A549 (cell line): ENCODE data around the gene TAF15. TPM values are rescaled to one million over a fixed set of nuclear protein-coding genes. Genes with fewer than 3 reads are reported as not detected.

Source experiments
- ATAC-seq, 2 experiments: fragments of 200-7000 bp in 1 of 2; fragments of >200 bp in 1 of 2; cut with Nextera tagmentation in 1 of 2; cut with Tn5 transposase in 1 of 2; 3 replicates each; pipeline versions ENCODE4 v1.8.0 to v1.9.1; 2018 to 2020; ENCODE audit warnings: mild to moderate bottlenecking in 1 of 2, moderate library complexity in 1 of 2
- CTCF ChIA-PET: fragments of 300-600 bp; sonication (Branson Sonifier 250); formaldehyde crosslinking; extraction: SDS; loops from one replicate; lab custom pipeline; 2021; ENCODE audit warnings: antibody characterized with exemption, inconsistent platforms; lab: Yijun Ruan, JAX
- POLR2A ChIA-PET: fragments of 350-600 bp; formaldehyde crosslinking; extraction: SDS; loops from one replicate; lab custom pipeline; 2021; ENCODE audit warnings: antibody characterized with exemption, inconsistent platforms; lab: Yijun Ruan, JAX
- DNase-seq, 2 experiments: peaks; one replicate each; pipeline versions ENCODE4 v3.0.0 to v3.0.0-alpha.2; 2011 to 2016; ENCODE audit warnings: low read depth in 1 of 2, low spot score in 1 of 2
- FAIRE-seq: peaks from 2 replicates; lab custom pipeline; 2011; peaks lifted over from hg19 to GRCh38; lab: Jason Lieb, UNC
- H3K27ac ChIP-seq, 2 experiments: fragments of >200 bp; sonication (Bioruptor Twin); formaldehyde crosslinking; 3 replicates each; pipeline ENCODE4 v1.5.1; 2016 to 2017
- H3K4me1 ChIP-seq: fragments of >200 bp; sonication (Bioruptor Twin); formaldehyde crosslinking; 3 replicates; pipeline ENCODE4 v1.6.1; 2016
- H3K4me2 ChIP-seq: fragments of >200 bp; sonication (Bioruptor Twin); formaldehyde crosslinking; 3 replicates; pipeline ENCODE4 v1.6.1; 2016
- H3K4me3 ChIP-seq: fragments of >200 bp; sonication (Bioruptor Twin); formaldehyde crosslinking; 3 replicates; pipeline ENCODE4 v1.5.1; 2016
- H3K9me3 ChIP-seq: fragments of >200 bp; sonication (Bioruptor Twin); formaldehyde crosslinking; 3 replicates; pipeline ENCODE4 v1.6.1; 2016
- BHLHE40 ChIP-seq: IDR thresholded peaks from 2 replicates; pipeline ENCODE4 v1.6.1; 2012; ENCODE audit warnings: low read depth, low read length, inconsistent platforms
- CBX8 ChIP-seq: fragments of 200-600 bp; sonication (generic); IDR thresholded peaks from 2 replicates; pipeline ENCODE4 v1.6.1; 2016
- CHD2 ChIP-seq: fragments of 150-350 bp; IDR thresholded peaks from 2 replicates; pipeline ENCODE4 v1.6.1; 2014; ENCODE audit warnings: low read length; ENCODE audit not compliant: partially characterized antibody
- CTCF ChIP-seq: fragments of >200 bp; sonication (Bioruptor Twin); formaldehyde crosslinking; IDR thresholded peaks from 3 replicates; pipeline ENCODE4 v1.5.1; 2016
- EHF ChIP-seq: fragments of 250-450 bp; sonication (Bioruptor Pico); IDR thresholded peaks from 2 replicates; pipeline ENCODE4 v1.5.0; 2020; ENCODE audit warnings: mild to moderate bottlenecking
- EHMT2 ChIP-seq: fragments of 200-600 bp; sonication (generic); IDR thresholded peaks from 2 replicates; pipeline ENCODE4 v1.6.1; 2016; ENCODE audit warnings: antibody characterized with exemption, low read depth, mild to moderate bottlenecking, moderate library complexity
- EP300 ChIP-seq, 2 experiments: fragments of >200 bp; sonication (Bioruptor Twin); formaldehyde crosslinking; IDR thresholded peaks; 2 replicates in 1 of 2; 3 replicates in 1 of 2; pipeline ENCODE4 v1.6.1; 2016 to 2017
- FOSB ChIP-seq: fragments of 250-450 bp; sonication (Bioruptor Pico); IDR thresholded peaks from 2 replicates; pipeline ENCODE4 v1.5.0; 2020; ENCODE audit warnings: mild to moderate bottlenecking, moderate library complexity
- GATA3 ChIP-seq: IDR thresholded peaks from 2 replicates; pipeline ENCODE4 v1.6.1; 2012; ENCODE audit warnings: borderline replicate concordance
- HOXA7 ChIP-seq: fragments of 250-450 bp; sonication (Bioruptor Pico); IDR thresholded peaks from 2 replicates; pipeline ENCODE4 v1.5.0; 2020; ENCODE audit warnings: mild to moderate bottlenecking, moderate library complexity
- KDM1A ChIP-seq: fragments of 200-600 bp; sonication (generic); IDR thresholded peaks from 2 replicates; pipeline ENCODE4 v1.6.1; 2016; ENCODE audit warnings: low read depth, mild to moderate bottlenecking
- MAFK ChIP-seq: fragments of 450-650 bp; IDR thresholded peaks from 2 replicates; pipeline ENCODE4 v1.6.1; 2014; ENCODE audit not compliant: partially characterized antibody
- NPAS2 ChIP-seq: fragments of 250-450 bp; sonication (Bioruptor Pico); IDR thresholded peaks from 2 replicates; pipeline ENCODE4 v1.8.0; 2022; ENCODE audit warnings: mild to moderate bottlenecking, moderate library complexity, borderline replicate concordance
- NR3C1 ChIP-seq: fragments of >200 bp; sonication (Bioruptor Twin); formaldehyde crosslinking; IDR thresholded peaks from 3 replicates; pipeline ENCODE4 v1.6.1; 2017
- POLR2AphosphoS2 ChIP-seq: conservative IDR thresholded peaks from 2 replicates; pipeline ENCODE4 v1.6.1; 2012; ENCODE audit warnings: low read length, improper control_type of control experiment, inconsistent platforms
- RAD21 ChIP-seq, 2 experiments: fragments of >200 bp in 1 of 2; sonication (Bioruptor Twin) in 1 of 2; formaldehyde crosslinking in 1 of 2; IDR thresholded peaks in 1 of 2; conservative IDR thresholded peaks in 1 of 2; 2 replicates in 1 of 2; 3 replicates in 1 of 2; pipeline ENCODE4 v1.6.1; 2012 to 2018; ENCODE audit warnings: inconsistent platforms in 1 of 2
- RCOR1 ChIP-seq: fragments of 150-350 bp; IDR thresholded peaks from 2 replicates; pipeline ENCODE4 v1.6.1; 2014; ENCODE audit warnings: antibody characterized with exemption, low read length, low read depth
- RFX5 ChIP-seq: fragments of 450-650 bp; IDR thresholded peaks from 2 replicates; pipeline ENCODE4 v1.7.1; 2014; ENCODE audit warnings: antibody characterized with exemption, mild to moderate bottlenecking, moderate library complexity
- RNF2 ChIP-seq: fragments of 200-600 bp; sonication (generic); IDR thresholded peaks from 2 replicates; pipeline ENCODE4 v1.6.1; 2016; ENCODE audit warnings: low read depth, mild to moderate bottlenecking, antibody characterized with exemption, moderate library complexity, borderline replicate concordance
- SMC3 ChIP-seq: fragments of >200 bp; sonication (Bioruptor Twin); formaldehyde crosslinking; IDR thresholded peaks from 3 replicates; pipeline ENCODE4 v1.6.1; 2018; ENCODE audit warnings: inconsistent platforms
- ZFP36 ChIP-seq: fragments of 450-650 bp; IDR thresholded peaks from 2 replicates; pipeline ENCODE4 v1.6.1; 2014; ENCODE audit warnings: borderline replicate concordance; ENCODE audit not compliant: partially characterized antibody
- ZNF302 ChIP-seq: fragments of 250-450 bp; sonication (Bioruptor Pico); IDR thresholded peaks from 2 replicates; pipeline ENCODE4 v1.9.0; 2021; ENCODE audit warnings: inconsistent platforms, mild to moderate bottlenecking, moderate library complexity
- WGBS: methylation state at CpG from one replicate; pipeline ENCODE4 v1.1.6; 2017; ENCODE audit errors: missing lambda C conversion rate; 5-methylcytosine and 5-hydroxymethylcytosine counted together
- polyA plus RNA-seq, 4 experiments: library from polyadenylated mRNA; depleted of rRNA in 3 of 4; stranded (reverse); fragments of >200 nt; fragmentation: RNase III in 1 of 4; extraction: RNeasy Plus Mini Kit Qiagen cat#74134 plus additional on column Dnase treatment in 1 of 4; gene quantifications; 2 replicates in 3 of 4; 3 replicates in 1 of 4; pipeline ENCODE4 v1.2.3, GENCODE V29; 2011 to 2017
- TF ChIP-seq, protein P1 (sequence below): fragments of >200 bp; sonication (Bioruptor Twin); formaldehyde crosslinking; IDR thresholded peaks from 3 replicates; pipeline ENCODE4 v1.6.1; 2016

TAF15 gene
- polyA plus RNA-seq, 2 of the 4 experiments (the other 2 are of a cell fraction) = 130 to 544 TPM

DNA sequence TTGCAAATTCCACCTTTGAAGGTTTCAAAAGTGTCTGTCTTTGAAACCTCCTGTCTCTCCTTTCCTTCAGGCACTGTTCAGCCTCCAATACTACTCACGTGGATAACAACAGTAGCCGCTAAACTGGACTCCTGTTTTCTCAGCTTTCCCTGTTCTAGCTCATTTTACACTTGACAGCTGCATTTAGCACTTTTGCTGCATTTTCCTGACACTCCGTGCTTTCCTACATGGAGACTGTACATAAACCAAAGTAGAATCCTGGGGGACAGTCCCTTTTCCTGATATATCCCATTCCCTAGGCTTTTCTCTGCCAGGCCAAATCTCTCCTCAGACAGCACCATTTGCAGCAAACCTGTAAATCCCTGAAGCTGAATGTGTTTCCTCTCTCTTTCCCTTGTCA, 67.2 kb downstream of the TAF15 start:
- H3K4me3 ChIP-seq = no peak overlapping the region

DNA sequence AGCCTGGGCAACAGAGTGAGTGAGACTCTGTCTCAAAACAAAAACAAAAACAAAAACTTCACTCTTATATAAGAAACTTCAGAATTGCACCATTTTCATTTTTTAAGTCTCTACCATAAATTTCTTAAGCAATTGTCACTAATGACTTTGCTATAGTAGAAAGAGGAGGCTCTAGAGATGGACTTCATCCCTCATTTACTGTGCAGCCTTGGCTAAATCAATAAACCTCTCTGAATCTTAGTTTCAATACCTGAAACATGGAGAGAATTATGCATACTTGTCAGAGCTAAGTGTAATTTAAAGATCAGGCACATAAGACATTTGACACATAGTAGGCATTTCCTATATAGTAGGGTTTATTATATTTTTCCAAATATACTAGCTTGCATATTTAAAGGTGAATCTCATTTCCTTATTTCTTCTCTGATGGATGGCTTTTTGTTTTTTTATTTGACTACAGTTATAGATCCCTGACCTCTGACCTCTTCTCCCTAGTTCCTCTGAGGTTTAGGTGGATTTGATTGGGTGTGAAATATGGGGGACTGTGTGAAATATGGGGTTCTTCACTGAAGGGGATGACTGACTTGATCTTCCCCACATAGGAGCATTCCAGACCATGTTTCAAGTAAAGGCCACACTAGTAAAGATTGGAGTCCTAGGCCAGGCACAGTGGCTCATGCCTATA, 68.2 kb downstream of the TAF15 start:
- H3K27ac ChIP-seq = no peak overlapping the region
- H3K4me3 ChIP-seq = no peak overlapping the region
- H3K4me2 ChIP-seq = no peak overlapping the region
- CTCF ChIA-PET = interaction anchor here (0.6 to 1.0 kb wide), 3 partner anchors 9 to 26 kb away, joined by 3 to 5 read pairs (median 3); partner anchors contain the start of gene HEATR9
- TF ChIP-seq ZNF302 (CRISPR knock-in tag) (no peak), RCOR1 (no peak), HOXA7 (CRISPR knock-in tag) (no peak), KDM1A (no peak), CHD2 (no peak), RAD21 (conservative IDR thresholded peaks at IDR 0.05 in 1 of 2, IDR thresholded peaks at IDR 0.05 in 1 of 2) (no peak), RFX5 (no peak), RNF2 (no peak), CTCF (no peak), SMC3 (no peak), POLR2AphosphoS2 (no peak), EHF (CRISPR knock-in tag) (no peak), FOSB (CRISPR knock-in tag) (no peak), BHLHE40 (no peak), ZFP36 (no peak), EP300 (IDR thresholded peaks at IDR 0.05) (no peak)
- TF ChIP-seq, protein P1, sequence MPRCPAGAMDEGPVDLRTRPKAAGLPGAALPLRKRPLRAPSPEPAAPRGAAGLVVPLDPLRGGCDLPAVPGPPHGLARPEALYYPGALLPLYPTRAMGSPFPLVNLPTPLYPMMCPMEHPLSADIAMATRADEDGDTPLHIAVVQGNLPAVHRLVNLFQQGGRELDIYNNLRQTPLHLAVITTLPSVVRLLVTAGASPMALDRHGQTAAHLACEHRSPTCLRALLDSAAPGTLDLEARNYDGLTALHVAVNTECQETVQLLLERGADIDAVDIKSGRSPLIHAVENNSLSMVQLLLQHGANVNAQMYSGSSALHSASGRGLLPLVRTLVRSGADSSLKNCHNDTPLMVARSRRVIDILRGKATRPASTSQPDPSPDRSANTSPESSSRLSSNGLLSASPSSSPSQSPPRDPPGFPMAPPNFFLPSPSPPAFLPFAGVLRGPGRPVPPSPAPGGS = no peak
- ATAC-seq (no peak), DNase-seq (no peak), FAIRE-seq (no peak)
- no peaks in the 10 kb centered on the region for H3K9me3 ChIP-seq
- H3K4me1 ChIP-seq = no peaks in the 10 kb centered on the region
- POLR2A ChIA-PET = no interaction called here

More for the DNA sequence above, 67.2 kb downstream of the TAF15 start:
- Histone ChIP-seq H3K27ac (no peak overlapping the region), H3K9me3 (no peaks in the 10 kb centered on the region), H3K4me1 (no peaks in the 10 kb centered on the region), H3K4me2 (no peak overlapping the region)
- DNase-seq (no peak), FAIRE-seq (no peak), ATAC-seq (no peak)
- 70% methylated on average over 3 of the region's 3 CpGs for WGBS
- POLR2A ChIA-PET = no interaction called here
- CTCF ChIA-PET = interaction anchor here (1.0 to 1.3 kb wide), 4 partner anchors 8 to 607 kb away, joined by 3 to 4 read pairs (median 4); partner anchors contain the start of gene HEATR9
- no peak for TF ChIP-seq CBX8
- TF ChIP-seq NR3C1 = no peak
- TF ChIP-seq KDM1A = no peak
- no peak for TF ChIP-seq MAFK
- TF ChIP-seq NPAS2 (CRISPR knock-in tag) = no peak
- TF ChIP-seq POLR2AphosphoS2 = no peak
- no peak for TF ChIP-seq EHMT2
- no peak for TF ChIP-seq GATA3
